HepG2 (cell line): ENCODE measurements around the gene UBE2S. TPM values are rescaled to one million over a fixed set of nuclear protein-coding genes. Genes with fewer than 3 reads are reported as not detected.

ENCODE experiments used
- ATAC-seq: fragments of 200-7000 bp; cut with Tn5 transposase; 3 replicates; pipeline ENCODE4 v1.9.1; 2020; ENCODE audit warnings: mild to moderate bottlenecking, moderate library complexity
- BruUV-seq: library from RNA; stranded (reverse); fragments of 400-500 nt; replicated peaks from 2 replicates; lab custom pipeline; 2021; lab: Mats Ljungman, UMichigan
- CTCF ChIA-PET: fragments of 300-600 bp; formaldehyde crosslinking; extraction: SDS; loops from one replicate; lab custom pipeline; 2021; ENCODE audit warnings: low total read pairs, inconsistent platforms, low intra/inter-chr PET ratio; lab: Yijun Ruan, JAX
- POLR2A ChIA-PET: fragments of 350-600 bp; sonication (Branson Sonifier 250); formaldehyde crosslinking; loops from one replicate; lab custom pipeline; 2020; ENCODE audit warnings: antibody characterized with exemption, inconsistent platforms; lab: Yijun Ruan, JAX
- DNase-seq: peaks from one replicate; pipeline ENCODE4 v3.0.0-alpha.2; 2015; ENCODE audit warnings: low spot score
- FAIRE-seq: peaks from 3 replicates; lab custom pipeline; 2011; peaks lifted over from hg19 to GRCh38; lab: Jason Lieb, UNC
- H2AFZ ChIP-seq: one replicate; pipeline ENCODE4 v1.6.1; 2011; ENCODE audit warnings: low read length, inconsistent platforms
- H3K27ac ChIP-seq: fragments of 300-600 bp; 3 replicates; pipeline ENCODE4 v1.8.0; 2011; ENCODE audit warnings: mixed run types, mild to moderate bottlenecking, mixed read lengths, low read length, inconsistent platforms; ENCODE audit not compliant: insufficient read depth; ENCODE audit errors: extremely low read length
- H3K27me3 ChIP-seq, 2 experiments: fragments of 200-600 bp in 1 of 2; 2 replicates in 1 of 2; 3 replicates in 1 of 2; pipeline versions ENCODE4 v1.6.0 to v1.8.0; 2011; ENCODE audit warnings: low read length in 2 of 2, mild to moderate bottlenecking in 2 of 2, moderate library complexity in 2 of 2, inconsistent platforms in 1 of 2; ENCODE audit not compliant: insufficient read depth in 2 of 2, control insufficient read depth in 1 of 2
- H3K36me3 ChIP-seq, 2 experiments: fragments of 200-600 bp in 1 of 2; replicated peaks in 1 of 2; 2 replicates in 1 of 2; 3 replicates in 1 of 2; pipeline versions ENCODE4 v1.5.1 to v1.8.0; 2011; ENCODE audit warnings: low read length in 2 of 2, inconsistent platforms in 1 of 2; ENCODE audit not compliant: insufficient read depth in 2 of 2, control insufficient read depth in 1 of 2
- H3K4me1 ChIP-seq: 2 replicates; pipeline ENCODE4 v1.5.1; 2012; ENCODE audit warnings: low read length, inconsistent platforms; ENCODE audit not compliant: insufficient read depth
- H3K4me2 ChIP-seq: 2 replicates; pipeline ENCODE4 v1.6.0; 2011; ENCODE audit warnings: low read depth, low read length, inconsistent platforms
- H3K4me3 ChIP-seq, 3 experiments: fragments of 200-600 bp in 1 of 3; sonication (generic), shearing (Covaris generic) in 1 of 3; replicated peaks in 1 of 3; 2 replicates each; pipeline ENCODE4 v1.5.1; 2011 to 2016; ENCODE audit warnings: low read length in 3 of 3, inconsistent platforms in 2 of 3, low read depth in 2 of 3, mild to moderate bottlenecking in 2 of 3, control low read depth in 1 of 3, mixed read lengths in 1 of 3; ENCODE audit not compliant: insufficient read depth in 1 of 3
- H3K79me2 ChIP-seq: one replicate; pipeline ENCODE4 v1.6.1; 2011; ENCODE audit warnings: low read length, inconsistent platforms; ENCODE audit not compliant: insufficient read depth
- H3K9ac ChIP-seq: 2 replicates; pipeline ENCODE4 v1.6.0; 2011; ENCODE audit warnings: mild to moderate bottlenecking, low read depth, low read length, inconsistent platforms; ENCODE audit not compliant: insufficient read depth
- H3K9me3 ChIP-seq: 2 replicates; pipeline ENCODE4 v1.5.1; 2012; ENCODE audit warnings: mild to moderate bottlenecking, low read length
- H4K20me1 ChIP-seq: 2 replicates; pipeline ENCODE4 v1.6.0; 2011; ENCODE audit warnings: inconsistent platforms, mild to moderate bottlenecking, low read length, moderate library complexity; ENCODE audit not compliant: insufficient read depth
- CBX2 ChIP-seq, 2 experiments: fragments of 200-600 bp in 1 of 2; sonication (generic); formaldehyde crosslinking in 1 of 2; IDR thresholded peaks; 2 replicates each; pipeline versions ENCODE4 v1.7.0 to v1.8.1; 2018 to 2022; ENCODE audit warnings: low read depth in 2 of 2, low read length in 1 of 2, mild to moderate bottlenecking in 1 of 2, missing genetic modification reagents in 1 of 2
- HNF1B ChIP-seq: sonication (generic); formaldehyde crosslinking; IDR thresholded peaks from 2 replicates; pipeline ENCODE4 v1.5.1; 2020; ENCODE audit warnings: mild to moderate bottlenecking, moderate library complexity, missing genetic modification reagents
- HNRNPLL ChIP-seq: fragments of 200-400 bp; formaldehyde crosslinking; IDR thresholded peaks from 2 replicates; pipeline ENCODE4 v1.6.1; 2017; ENCODE audit warnings: mild to moderate bottlenecking, low read depth, low read length; ENCODE audit not compliant: poor library complexity, severe bottlenecking
- THAP11 ChIP-seq: IDR thresholded peaks from 2 replicates; pipeline ENCODE4 v1.6.1; 2016; ENCODE audit warnings: missing biosample characterization, missing genetic modification reagents
- YY1 ChIP-seq: IDR thresholded peaks from 2 replicates; pipeline ENCODE4 v1.6.1; 2011; ENCODE audit warnings: low read length, low read depth, moderate library complexity, mild to moderate bottlenecking; ENCODE audit not compliant: insufficient read depth, insufficient replicate concordance
- ZNF441 ChIP-seq: sonication (generic); formaldehyde crosslinking; IDR thresholded peaks from 2 replicates; pipeline ENCODE4 v1.7.0; 2021; ENCODE audit warnings: missing genetic modification reagents, borderline replicate concordance
- ZNF501 ChIP-seq: sonication (generic); formaldehyde crosslinking; IDR thresholded peaks from 2 replicates; pipeline ENCODE4 v1.5.1; 2020; ENCODE audit warnings: mild to moderate bottlenecking, moderate library complexity, missing genetic modification reagents
- ZNF563 ChIP-seq: sonication (generic); formaldehyde crosslinking; IDR thresholded peaks from 2 replicates; pipeline ENCODE4 v1.8.0; 2022; ENCODE audit warnings: mild to moderate bottlenecking, moderate library complexity, missing genetic modification reagents
- ZNF580 ChIP-seq: IDR thresholded peaks from 2 replicates; pipeline ENCODE4 v1.6.1; 2016; ENCODE audit warnings: low read depth, borderline replicate concordance
- ZNF878 ChIP-seq: sonication (generic); formaldehyde crosslinking; IDR thresholded peaks from 2 replicates; pipeline ENCODE4 v1.8.1; 2023; ENCODE audit warnings: mild to moderate bottlenecking, missing genetic modification reagents, moderate library complexity
- WGBS: methylation state at CpG from one replicate; pipeline ENCODE4 v1.1.6; 2017; ENCODE audit warnings: low lambda C conversion rate; 5-methylcytosine and 5-hydroxymethylcytosine counted together
- in situ Hi-C: cut with HindIII; loops from 2 replicates; pipeline ENCODE4 v1.10.0; 2017; ENCODE audit warnings: low pct_unique_long_range_greater_than_20kb; ENCODE audit not compliant: extremely low pct_ligation_motif_present
- intact Hi-C: fragments of 100-400 bp; cut with micrococcal nuclease; formaldehyde crosslinking; loops from one replicate; pipeline ENCODE4 v1.10.0; 2022; ENCODE audit not compliant: unreplicated experiment
- polyA plus RNA-seq, 8 experiments: library from polyadenylated mRNA; depleted of rRNA in 3 of 8; stranded (reverse) in 7 of 8; unstranded in 1 of 8; fragments of >200 nt; fragmentation: Illumina TruSeq in 4 of 8; extraction: Trizol in 4 of 8; gene quantifications; 2 replicates each; pipeline versions ENCODE4 v1.2.1 to v1.2.3, GENCODE V29; 2011 to 2016; ENCODE audit warnings: low read depth in 4 of 8, missing spikeins in 1 of 8, mixed read lengths in 1 of 8; ENCODE audit not compliant: insufficient read depth in 1 of 8
- total RNA-seq, 5 experiments: library from RNA; depleted of rRNA; stranded (reverse); fragments of >200 nt; fragmentation: Illumina TruSeq; extraction: Trizol; gene quantifications; 2 replicates each; pipeline ENCODE4 v1.2.3, GENCODE V29; 2016; ENCODE audit warnings: low read depth in 1 of 5
- TF ChIP-seq, protein P1 (sequence below): IDR thresholded peaks from 2 replicates; pipeline ENCODE4 v1.6.1; 2016; ENCODE audit warnings: mild to moderate bottlenecking

UBE2S gene
- total and polyA plus RNA-seq, 2 of the 13 experiments (the other 11 are each of a cell fraction or from before 2014, with no cell fraction given): 32.2 to 39.3 TPM

DNA sequence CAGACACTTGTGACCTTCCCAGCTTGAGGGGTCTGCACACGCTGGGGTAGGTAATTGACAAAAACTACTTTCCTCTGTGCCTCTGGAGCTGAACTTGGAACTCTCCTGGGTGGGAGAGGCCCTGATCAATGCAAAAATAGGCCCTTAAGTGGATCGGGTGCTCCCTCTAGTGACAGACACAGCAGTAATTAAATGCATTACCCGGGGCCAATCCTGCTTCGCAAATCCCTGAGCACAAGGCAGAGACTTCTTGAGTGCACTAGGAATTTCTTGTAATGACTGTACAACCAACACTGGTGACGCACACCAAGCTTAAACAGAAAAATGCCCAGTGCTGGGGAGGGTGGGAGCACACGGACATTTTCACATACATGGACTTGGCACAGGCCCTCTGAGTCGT lies 10.6 kb upstream of the UBE2S start (continued):
- TF ChIP-seq ZNF441 (no peak), ZNF563 (no peak), ZNF580 (CRISPR knock-in tag) (0 out of 2 replicates have a peak, but pooled peaks have one; percentile 64), THAP11 (CRISPR knock-in tag) (0 out of 2 replicates have a peak, but pooled peaks have one; percentile 17), HNF1B (0 out of 2 replicates have a peak, but pooled peaks have one; percentile 31)
- TF ChIP-seq, protein P1, sequence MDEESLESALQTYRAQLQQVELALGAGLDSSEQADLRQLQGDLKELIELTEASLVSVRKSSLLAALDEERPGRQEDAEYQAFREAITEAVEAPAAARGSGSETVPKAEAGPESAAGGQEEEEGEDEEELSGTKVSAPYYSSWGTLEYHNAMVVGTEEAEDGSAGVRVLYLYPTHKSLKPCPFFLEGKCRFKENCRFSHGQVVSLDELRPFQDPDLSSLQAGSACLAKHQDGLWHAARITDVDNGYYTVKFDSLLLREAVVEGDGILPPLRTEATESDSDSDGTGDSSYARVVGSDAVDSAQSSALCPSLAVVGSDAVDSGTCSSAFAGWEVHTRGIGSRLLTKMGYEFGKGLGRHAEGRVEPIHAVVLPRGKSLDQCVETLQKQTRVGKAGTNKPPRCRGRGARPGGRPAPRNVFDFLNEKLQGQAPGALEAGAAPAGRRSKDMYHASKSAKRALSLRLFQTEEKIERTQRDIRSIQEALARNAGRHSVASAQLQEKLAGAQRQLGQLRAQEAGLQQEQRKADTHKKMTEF: 0 out of 2 replicates have a peak, but pooled peaks have one; percentile 24

DNA sequence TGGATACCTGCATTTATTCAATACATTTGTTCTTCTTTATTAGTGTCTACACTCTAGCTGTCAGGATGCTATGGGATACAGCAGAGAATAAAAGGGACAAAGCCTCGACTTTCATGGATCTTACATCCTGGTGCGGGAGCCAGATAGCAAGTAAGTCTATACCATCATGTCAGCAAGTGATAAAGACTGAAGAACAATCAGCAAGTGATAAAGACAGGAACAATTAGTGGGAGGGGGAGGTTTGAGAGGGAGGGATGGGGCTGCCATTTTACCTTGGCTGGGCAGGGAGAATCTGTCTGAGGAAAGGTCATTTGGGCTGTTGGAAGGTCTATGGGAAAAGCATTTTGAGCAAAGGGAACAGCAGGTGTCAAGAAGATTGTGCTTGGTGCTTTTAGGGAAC lies 2.6 kb upstream of the UBE2S start:
- H3K4me2 ChIP-seq: no peak overlapping the region
- no peak for TF ChIP-seq HNRNPLL
- TF ChIP-seq ZNF501: no peak
- no peak for TF ChIP-seq CBX2 (IDR thresholded peaks at IDR 0.05; ENCODE audit: low read depth, low read length)
- no peak for TF ChIP-seq CBX2 (CRISPR knock-in tag; IDR thresholded peaks at IDR 0.05; ENCODE audit: low read depth)
- no peak for TF ChIP-seq ZNF563
- TF ChIP-seq YY1: no peak
- TF ChIP-seq ZNF878: no peak
- no peaks in the 10 kb centered on the region for H4K20me1 ChIP-seq
- peaks cover 0 to 5% of the 10 kb centered on the region in 2 experiments; a peak in 1 of 5 replicates for H3K27me3 ChIP-seq
- H2AFZ ChIP-seq: no peak overlapping the region
- intact Hi-C loops: no loop called here
- H3K79me2 ChIP-seq: peaks cover 16% of the 10 kb centered on the region
- H3K4me3 ChIP-seq: no peak overlapping the region
- no peak overlapping the region for H3K9ac ChIP-seq
- FAIRE-seq (no peak), ATAC-seq (no peak), DNase-seq (no peak)
- ChIA-PET CTCF (no interaction called here), POLR2A (interaction anchor here (1.0 kb wide), 1 partner anchor 130 kb away, joined by 3 read pairs; the partner anchor contains the start of gene HSPBP1)
- H3K4me1 ChIP-seq: peaks cover 26% of the 10 kb centered on the region
- no peak overlapping the region for H3K27ac ChIP-seq
- no TSS peak for BruUV-seq
- in situ Hi-C loops: no loop called here
- H3K9me3 ChIP-seq: no peaks in the 10 kb centered on the region
- 74% methylated on average over 2 of the region's 2 CpGs for WGBS
- peaks cover 4% of the 10 kb centered on the region in 2 experiments; a peak in 2 of 5 replicates for H3K36me3 ChIP-seq
